ENCODE measurements around the gene RALGDS. TPM values are rescaled to one million over a fixed set of nuclear protein-coding genes. Genes with fewer than 3 reads are reported as not detected.

The RALGDS gene
- total RNA-seq, 2 donors from 2014 or later: 50.7 to 78.2 TPM

GRCh38 chr9:133146746-133147411, 25.8 kb upstream of the RALGDS start:
- Mint-ChIP-seq H3K36me3 (ENCODE audit: insufficient read depth in 2 of 2) (no peaks in the 10 kb centered on the region), H3K4me1 (ENCODE audit: low read depth) (peaks cover 60% of the 10 kb centered on the region), H3K4me3 (peak overlapping the region; percentile 87 to 94), H3K27me3 (ENCODE audit: low read depth) (no peaks in the 10 kb centered on the region), H3K27ac (peak overlapping the region; percentile 82), H3K9me3 (no peaks in the 10 kb centered on the region)
- DNase-seq (no peak), ATAC-seq (replicated peaks in 1 of 2) (no peak)

- ATAC-seq (replicated peaks in 1 of 2): no peak
- Mint-ChIP-seq H3K4me1 (ENCODE audit: low read depth) (peaks cover 67% of the 10 kb centered on the region), H3K4me3 (peak overlapping the region; percentile 84 to 85), H3K27me3 (ENCODE audit: low read depth) (no peaks in the 10 kb centered on the region), H3K36me3 (ENCODE audit: insufficient read depth in 2 of 2) (no peaks in the 10 kb centered on the region), H3K27ac (peak overlapping the region; percentile 65), H3K9me3 (no peaks in the 10 kb centered on the region)
- DNase-seq: no peak
Measured at GRCh38 chr9:133144904-133145851, 24.1 kb upstream of the RALGDS start.

- Mint-ChIP-seq H3K4me3 (peak overlapping the region; percentile 84 to 85), H3K27me3 (ENCODE audit: low read depth) (no peaks in the 10 kb centered on the region), H3K4me1 (ENCODE audit: low read depth) (peaks cover 67% of the 10 kb centered on the region), H3K9me3 (no peaks in the 10 kb centered on the region), H3K27ac (peak overlapping the region; percentile 84), H3K36me3 (ENCODE audit: insufficient read depth in 2 of 2) (no peaks in the 10 kb centered on the region)
- peak; percentile 79 to 83 for ATAC-seq (replicated peaks in 1 of 2)
- peak; percentile 96 to 97 for DNase-seq
Measured at GRCh38 chr9:133144142-133144903, 23.3 kb upstream of the RALGDS start.

- Mint-ChIP-seq H3K27me3 (ENCODE audit: low read depth) (no peaks in the 10 kb centered on the region), H3K36me3 (ENCODE audit: insufficient read depth in 2 of 2) (no peaks in the 10 kb centered on the region), H3K4me3 (peak overlapping the region; percentile 84 to 85), H3K9me3 (no peaks in the 10 kb centered on the region), H3K4me1 (ENCODE audit: low read depth) (peaks cover 72% of the 10 kb centered on the region), H3K27ac (peak overlapping the region; percentile 84)
- DNase-seq: no peak
- ATAC-seq (replicated peaks in 1 of 2): no peak
Measured at GRCh38 chr9:133143639-133144141, 22.6 kb upstream of the RALGDS start.

- no peaks in the 10 kb centered on the region for H3K27me3 Mint-ChIP-seq (ENCODE audit: low read depth)
- peak overlapping the region; percentile 64 to 78 for H3K4me3 Mint-ChIP-seq
- DNase-seq (peak; percentile 64 to 66), ATAC-seq (replicated peaks in 1 of 2) (peak in 1 of 2 donors; percentile 24)
- peaks cover 71% of the 10 kb centered on the region for H3K4me1 Mint-ChIP-seq (ENCODE audit: low read depth)
- no peaks in the 10 kb centered on the region for H3K9me3 Mint-ChIP-seq
- peak overlapping the region; percentile 56 for H3K27ac Mint-ChIP-seq
- H3K36me3 Mint-ChIP-seq (ENCODE audit: insufficient read depth in 2 of 2): no peaks in the 10 kb centered on the region
Measured at GRCh38 chr9:133142684-133143622, 21.9 kb upstream of the RALGDS start.

- peak overlapping the region; percentile 64 to 78 for H3K4me3 Mint-ChIP-seq
- peaks cover 69% of the 10 kb centered on the region for H3K4me1 Mint-ChIP-seq (ENCODE audit: low read depth)
- H3K9me3 Mint-ChIP-seq: no peaks in the 10 kb centered on the region
- H3K36me3 Mint-ChIP-seq (ENCODE audit: insufficient read depth in 2 of 2): no peaks in the 10 kb centered on the region
- peak overlapping the region; percentile 56 for H3K27ac Mint-ChIP-seq
- peak; percentile 14 to 37 for ATAC-seq (replicated peaks in 1 of 2)
- no peaks in the 10 kb centered on the region for H3K27me3 Mint-ChIP-seq (ENCODE audit: low read depth)
- DNase-seq: peak; percentile 72 to 79
Measured at GRCh38 chr9:133141833-133142595, 21.0 kb upstream of the RALGDS start.

GRCh38 chr9:133140606-133141005, 19.6 kb upstream of the RALGDS start:
- Mint-ChIP-seq H3K27ac (no peak overlapping the region), H3K36me3 (ENCODE audit: insufficient read depth in 2 of 2) (peaks cover 0 to 3% of the 10 kb centered on the region in 2 donors), H3K4me1 (ENCODE audit: low read depth) (peaks cover 79% of the 10 kb centered on the region), H3K27me3 (ENCODE audit: low read depth) (no peaks in the 10 kb centered on the region), H3K9me3 (no peaks in the 10 kb centered on the region), H3K4me3 (no peak overlapping the region)
- no peak for ATAC-seq (replicated peaks in 1 of 2)
- no peak for DNase-seq

GRCh38 chr9:133140174-133140505, 19.1 kb upstream of the RALGDS start:
- Mint-ChIP-seq H3K4me3 (no peak overlapping the region), H3K9me3 (no peaks in the 10 kb centered on the region), H3K4me1 (ENCODE audit: low read depth) (peaks cover 79% of the 10 kb centered on the region), H3K36me3 (ENCODE audit: insufficient read depth in 2 of 2) (peaks cover 0 to 3% of the 10 kb centered on the region in 2 donors), H3K27me3 (ENCODE audit: low read depth) (no peaks in the 10 kb centered on the region), H3K27ac (no peak overlapping the region)
- DNase-seq: no peak
- no peak for ATAC-seq (replicated peaks in 1 of 2)

- Mint-ChIP-seq H3K36me3 (ENCODE audit: insufficient read depth in 2 of 2) (peaks cover 0 to 3% of the 10 kb centered on the region in 2 donors), H3K9me3 (no peaks in the 10 kb centered on the region), H3K4me1 (ENCODE audit: low read depth) (peaks cover 79% of the 10 kb centered on the region), H3K27me3 (ENCODE audit: low read depth) (no peaks in the 10 kb centered on the region), H3K27ac (no peak overlapping the region), H3K4me3 (no peak overlapping the region)
- DNase-seq (no peak), ATAC-seq (replicated peaks in 1 of 2) (no peak)
Measured at GRCh38 chr9:133139246-133140173, 18.5 kb upstream of the RALGDS start.

- H3K4me1 Mint-ChIP-seq (ENCODE audit: low read depth): peaks cover 80% of the 10 kb centered on the region
- no peaks in the 10 kb centered on the region for H3K27me3 Mint-ChIP-seq (ENCODE audit: low read depth)
- peak overlapping the region; percentile 83 for H3K27ac Mint-ChIP-seq
- no peak for ATAC-seq (replicated peaks in 1 of 2)
- no peaks in the 10 kb centered on the region for H3K9me3 Mint-ChIP-seq
- peak overlapping the region; percentile 23 to 52 for H3K4me3 Mint-ChIP-seq
- peak in 1 of 2 donors; percentile 40 for DNase-seq
- H3K36me3 Mint-ChIP-seq (ENCODE audit: insufficient read depth in 2 of 2): peaks cover 0 to 3% of the 10 kb centered on the region in 2 donors
Measured at GRCh38 chr9:133137451-133138231, 16.6 kb upstream of the RALGDS start.
